Peyer's patch (tissue), 4 donors: ENCODE data around the gene TFAP2A.

Source experiments
- CTCF ChIP-seq, 6 experiments: fragments of 450-650 bp in 4 of 6; fragments of 200-600 bp in 2 of 6; sonication (generic) in 1 of 6; IDR thresholded peaks; one replicate each; pipeline ENCODE4 v1.5.1; 2017 to 2019; ENCODE audit warnings: antibody characterized with exemption in 6 of 6, mild to moderate bottlenecking in 3 of 6, moderate library complexity in 1 of 6
- POLR2A ChIP-seq, 2 donors: fragments of 450-650 bp; IDR thresholded peaks; one replicate each; pipeline ENCODE4 v1.5.1; 2017; ENCODE audit warnings: antibody characterized with exemption in 2 of 2, mild to moderate bottlenecking in 2 of 2, moderate library complexity in 2 of 2

GRCh38 chr6:10408457-10408856 lies 6.4 kb downstream of the TFAP2A start:
- TF ChIP-seq CTCF (IDR thresholded peaks at IDR 0.05) (no peak), POLR2A (IDR thresholded peaks at IDR 0.05) (no peak)
